NCI-H2107 treated with DMSO at 0.1 percent for 48 hours (cell line): Measurements from ENCODE around the gene MAPKAP1.
A peak's percentile ranks its signal among the peaks of the same experiment; 100 is the strongest.

Source experiments
- DNase-seq: peaks from one replicate; lab custom pipeline; 2025; ENCODE audit not compliant: unreplicated experiment; lab: John Stamatoyannopoulos, UW

MAPKAP1 gene

DNA sequence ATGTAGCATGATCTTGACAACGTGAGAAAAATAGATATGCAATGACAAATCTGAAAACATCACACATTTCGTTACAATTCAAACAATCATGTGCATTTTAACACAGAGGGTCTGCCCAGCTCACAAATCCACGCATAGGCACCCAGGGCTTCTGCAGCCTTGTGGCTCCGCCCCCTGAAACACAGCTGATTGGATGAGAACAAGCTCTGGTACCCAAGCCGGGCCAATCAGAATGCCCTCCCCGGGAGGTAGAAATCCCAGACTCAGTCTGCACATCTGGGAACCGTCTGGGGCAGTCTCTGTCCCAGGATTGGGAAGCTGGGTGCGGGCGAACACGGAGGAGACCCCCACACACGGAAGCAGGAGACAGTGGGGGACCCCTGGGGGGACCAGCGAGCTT, 307.8 kb downstream of the MAPKAP1 start:
- no peak for DNase-seq

DNA sequence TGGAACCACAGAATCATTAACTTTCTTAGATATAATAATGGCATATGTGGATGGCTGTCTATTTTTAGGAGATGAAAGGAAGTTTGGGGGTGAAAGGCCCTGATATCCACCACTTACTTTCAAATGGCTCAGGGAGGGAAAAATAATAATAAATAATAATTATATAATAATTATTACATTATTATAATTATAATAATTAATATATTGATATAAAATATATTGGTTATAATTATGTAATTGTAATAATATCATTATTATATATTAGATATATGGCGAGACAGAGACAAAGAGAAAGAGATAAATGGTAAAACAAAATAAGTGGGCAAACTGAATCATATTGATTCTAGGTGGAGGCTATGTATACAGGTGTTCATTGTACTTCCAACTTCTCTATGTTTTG, 308.8 kb downstream of the MAPKAP1 start:
- DNase-seq: no peak

DNA sequence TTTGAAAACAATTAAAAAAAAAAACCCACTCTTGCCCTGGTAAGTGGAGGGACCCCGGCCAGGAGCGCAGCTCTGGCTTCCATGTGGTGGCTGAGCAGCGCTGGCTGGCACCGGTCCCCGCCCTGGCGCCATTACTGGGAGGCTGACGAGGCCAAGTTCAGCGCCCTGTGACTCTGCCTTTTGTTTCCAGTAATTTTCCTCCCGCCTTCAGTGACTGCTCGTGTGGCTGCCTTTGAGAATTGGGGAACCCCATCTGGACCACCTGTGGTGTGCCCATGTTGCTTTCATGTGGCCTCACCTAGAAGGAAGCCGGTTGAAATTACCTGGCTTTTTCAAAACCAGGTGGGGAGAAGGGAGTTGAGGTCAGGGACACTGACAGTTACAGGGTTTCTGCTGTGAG, 309.3 kb downstream of the MAPKAP1 start:
- DNase-seq: peak; percentile 45

DNA sequence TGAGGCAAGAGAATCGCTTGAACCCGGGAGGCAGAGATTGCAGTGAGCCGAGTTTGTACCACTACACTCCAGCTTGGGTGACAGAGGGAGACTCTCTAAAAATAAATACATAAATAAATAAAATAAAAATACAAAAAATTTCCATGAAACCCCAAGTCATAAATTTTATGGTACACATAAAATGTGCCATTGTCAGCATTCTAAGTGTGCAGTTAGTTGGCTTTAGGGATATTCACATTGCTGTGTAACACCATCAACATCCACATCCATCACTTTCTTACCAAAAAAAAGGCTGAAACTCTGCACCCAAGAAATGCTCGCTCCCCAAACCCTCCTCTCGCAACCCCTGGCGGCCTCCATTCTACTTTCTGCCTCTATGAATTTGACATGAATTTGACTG, 310.2 kb downstream of the MAPKAP1 start:
- no peak for DNase-seq

DNA sequence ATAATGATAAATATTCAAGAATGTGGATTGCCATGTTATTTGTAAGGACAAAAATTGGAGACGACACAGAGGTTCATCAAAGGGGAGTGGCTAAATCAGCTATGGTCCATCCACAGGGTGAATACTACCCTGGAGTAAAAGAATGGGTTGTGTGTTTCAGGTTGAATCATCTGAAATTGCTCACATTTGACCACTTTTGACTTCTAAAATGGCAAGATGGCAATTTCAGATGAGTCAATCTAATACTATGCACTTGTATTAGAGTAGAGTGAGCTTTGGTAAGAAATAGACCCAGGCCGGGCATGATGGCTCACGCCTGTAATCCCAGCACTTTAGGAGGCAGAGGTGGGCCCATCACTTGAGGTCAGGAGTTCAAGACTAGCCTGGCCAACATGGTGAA, 313.6 kb downstream of the MAPKAP1 start:
- DNase-seq: no peak

DNA sequence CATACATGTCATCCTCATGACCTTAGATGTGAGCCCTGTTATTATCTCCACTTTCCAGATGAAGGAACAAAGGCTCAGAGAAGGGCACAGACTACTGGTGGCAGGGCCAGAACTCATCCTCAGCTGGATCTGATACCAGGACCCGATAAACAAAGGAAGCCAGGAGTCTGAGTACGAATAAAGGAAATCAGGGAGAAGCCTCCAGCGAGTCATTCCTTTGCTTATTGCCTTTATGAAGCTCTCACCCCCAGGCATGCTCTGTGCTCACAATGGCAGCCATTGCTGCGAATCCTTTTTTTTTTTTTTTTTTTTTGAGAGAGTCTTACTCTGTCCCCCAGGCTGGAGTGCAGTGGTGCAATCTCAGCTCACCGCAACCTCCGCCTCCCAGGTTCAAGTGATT, 315.3 kb downstream of the MAPKAP1 start:
- DNase-seq: no peak

DNA sequence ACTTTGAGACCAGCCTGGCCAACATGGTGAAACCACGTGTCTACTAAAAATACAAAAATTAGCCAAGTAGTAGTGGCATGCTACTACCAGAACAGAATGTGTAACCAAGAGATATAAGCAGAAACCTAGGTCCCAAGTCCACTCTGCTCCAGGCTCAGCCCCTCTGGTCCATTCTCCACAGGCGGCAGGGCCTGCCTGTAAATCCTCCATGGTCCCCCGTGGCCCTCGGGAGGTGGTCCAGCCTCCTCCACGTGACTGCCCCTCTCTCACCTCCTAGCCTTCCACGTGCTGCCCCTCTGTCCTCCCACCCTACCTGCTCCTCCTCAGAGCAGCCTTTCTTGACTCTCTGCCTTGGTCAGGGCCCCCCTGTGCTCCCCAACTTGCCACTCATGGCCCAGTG, 318.0 kb downstream of the MAPKAP1 start:
- DNase-seq: no peak

DNA sequence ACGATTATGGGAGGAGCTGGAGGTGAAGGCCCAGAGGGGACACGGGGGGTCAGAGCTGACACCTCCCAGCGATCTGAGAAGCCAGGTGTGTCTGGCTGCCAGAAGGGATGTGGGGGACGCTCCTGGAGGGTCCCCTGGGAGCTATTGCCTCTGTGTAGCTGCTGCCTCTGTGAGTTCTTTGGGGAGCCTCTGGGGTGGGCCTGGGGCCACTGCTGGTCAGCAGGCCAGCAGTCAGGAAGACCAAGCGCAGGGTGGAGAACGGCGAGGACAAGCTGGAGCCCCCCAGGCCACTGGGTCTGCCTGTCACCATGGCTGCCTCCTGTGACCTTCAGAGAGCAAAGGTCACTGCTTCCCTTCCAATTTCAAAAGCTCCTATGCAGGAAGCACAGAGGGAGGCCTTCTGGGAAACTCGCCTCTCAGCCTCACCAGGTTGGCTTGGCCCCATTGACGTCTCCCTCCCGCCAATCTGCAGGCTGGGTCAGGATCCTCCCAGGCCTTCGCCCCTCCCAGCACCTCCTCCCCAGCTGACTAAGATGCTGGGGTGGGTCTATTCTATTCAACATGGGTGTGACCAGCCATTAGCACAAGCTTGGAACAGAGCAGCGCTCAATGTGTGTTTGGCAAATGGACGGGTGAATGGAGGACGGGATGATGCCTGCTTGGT, 319.0 kb downstream of the MAPKAP1 start:
- no peak for DNase-seq
